Upper lobe of right lung (tissue), 1 donor: ENCODE data around the gene ZNF280B. TPM values are rescaled to one million over a fixed set of nuclear protein-coding genes. Genes with fewer than 3 reads are reported as not detected.
"Not testable (repeated sequence)": the region's sequence is repeated elsewhere in the genome, so short reads cannot be mapped to it uniquely, and the experiment has no call there.

Experiments
- ATAC-seq: fragments of 200-7000 bp; cut with Tn5 transposase; one replicate; pipeline ENCODE4 v1.9.1; 2020; ENCODE audit warnings: mild to moderate bottlenecking, moderate library complexity
- DNase-seq: peaks from one replicate; pipeline ENCODE4 v3.0.0-alpha.2; 2020
- H3K27ac ChIP-seq: fragments of 200-600 bp; one replicate; pipeline ENCODE4 v1.8.0; 2022
- H3K27me3 ChIP-seq: fragments of 200-600 bp; one replicate; pipeline ENCODE4 v1.8.0; 2022; ENCODE audit warnings: mild to moderate bottlenecking
- H3K36me3 ChIP-seq: fragments of 200-600 bp; one replicate; pipeline ENCODE4 v1.8.0; 2022
- H3K4me1 ChIP-seq: fragments of 200-600 bp; one replicate; pipeline ENCODE4 v1.8.0; 2022
- H3K4me3 ChIP-seq: fragments of 200-600 bp; one replicate; pipeline ENCODE4 v1.8.0; 2022; ENCODE audit warnings: mild to moderate bottlenecking
- H3K9me3 ChIP-seq: fragments of 200-600 bp; one replicate; pipeline ENCODE4 v1.8.0; 2022
- CTCF ChIP-seq: fragments of 200-600 bp; IDR thresholded peaks from one replicate; pipeline ENCODE4 v1.8.0; 2022; ENCODE audit warnings: antibody characterized with exemption
- intact Hi-C: fragments of 100-400 bp; cut with DNase I; formaldehyde crosslinking; loops from one replicate; pipeline ENCODE4 v1.11.0; 2022
- total RNA-seq: library from RNA; stranded (reverse); fragmentation: NEBNext Ultra II Directional; extraction: Animal tissue kit (Norgen Biotek cat#: 25700); gene quantifications from one replicate; pipeline ENCODE4 v1.2.1, GENCODE V29; 2021
- donor health status: DM: no; HTN: yes; CAD: no; lungs with severe emphysema.

ZNF280B gene
- total RNA-seq, 1 donor from 2014 or later = 0.49 TPM

GRCh38 chr22:22479999-22480532 lies 28.5 kb downstream of the ZNF280B start:
- intact Hi-C loops = no loop called here
- DNase-seq (no peak), ATAC-seq (no peak)
- Histone ChIP-seq H3K4me1 (no peaks in the 10 kb centered on the region), H3K9me3 (no peaks in the 10 kb centered on the region), H3K36me3 (no peaks in the 10 kb centered on the region), H3K4me3 (no peak overlapping the region), H3K27me3 (peaks cover 4% of the 10 kb centered on the region), H3K27ac (no peak overlapping the region)
- TF ChIP-seq CTCF = no peak

- Histone ChIP-seq H3K4me1 (no peaks in the 10 kb centered on the region), H3K36me3 (no peaks in the 10 kb centered on the region), H3K27ac (no peak overlapping the region), H3K4me3 (no peak overlapping the region), H3K9me3 (no peaks in the 10 kb centered on the region), H3K27me3 (peaks cover 4% of the 10 kb centered on the region)
- ATAC-seq (no peak), DNase-seq (no peak)
- intact Hi-C loops = no loop called here
- no peak for TF ChIP-seq CTCF
Observed at GRCh38 chr22:22479116-22479515, 29.4 kb downstream of the ZNF280B start.

GRCh38 chr22:22478470-22478869 lies 30.1 kb downstream of the ZNF280B start:
- intact Hi-C loops = no loop called here
- no peaks in the 10 kb centered on the region for H3K36me3 ChIP-seq
- no peak overlapping the region for H3K27ac ChIP-seq
- H3K4me1 ChIP-seq = no peaks in the 10 kb centered on the region
- no peaks in the 10 kb centered on the region for H3K9me3 ChIP-seq
- peaks cover 4% of the 10 kb centered on the region for H3K27me3 ChIP-seq
- no peak overlapping the region for H3K4me3 ChIP-seq
- TF ChIP-seq CTCF = no peak
- ATAC-seq (no peak), DNase-seq (no peak)

- ATAC-seq = no peak
- Histone ChIP-seq H3K4me3 (no peak overlapping the region), H3K27ac (no peak overlapping the region), H3K4me1 (no peaks in the 10 kb centered on the region), H3K9me3 (no peaks in the 10 kb centered on the region), H3K27me3 (no peaks in the 10 kb centered on the region), H3K36me3 (no peaks in the 10 kb centered on the region)
- no peak for DNase-seq
- intact Hi-C loops = no loop called here
- no peak for TF ChIP-seq CTCF
Observed at GRCh38 chr22:22474733-22475132, 33.8 kb downstream of the ZNF280B start.

- H3K27me3 ChIP-seq, ATAC-seq, DNase-seq, H3K36me3 ChIP-seq, H3K4me3 ChIP-seq, H3K4me1 ChIP-seq, intact Hi-C loops, H3K9me3 ChIP-seq, H3K27ac ChIP-seq: not testable (repeated sequence)
Observed at GRCh38 chr22:22471104-22471503, 37.4 kb downstream of the ZNF280B start.

- ATAC-seq = no peak
Observed at GRCh38 chr22:22469527-22469926, 39.0 kb downstream of the ZNF280B start.

GRCh38 chr22:22468794-22469469 lies 39.6 kb downstream of the ZNF280B start:
- H3K4me1 ChIP-seq, H3K36me3 ChIP-seq, H3K9me3 ChIP-seq, H3K4me3 ChIP-seq, H3K27ac ChIP-seq, ATAC-seq, DNase-seq, H3K27me3 ChIP-seq, intact Hi-C loops: not testable (repeated sequence)

More at GRCh38 chr22:22469527-22469926, 39.0 kb downstream of the ZNF280B start:
- H3K4me1 ChIP-seq = no peaks in the 10 kb centered on the region
- H3K36me3 ChIP-seq = no peaks in the 10 kb centered on the region
- no peak for DNase-seq
- no peak overlapping the region for H3K27ac ChIP-seq
- intact Hi-C loops = no loop called here
- H3K9me3 ChIP-seq = peaks cover 8% of the 10 kb centered on the region
- no peak overlapping the region for H3K4me3 ChIP-seq
- TF ChIP-seq CTCF = no peak
- H3K27me3 ChIP-seq = no peaks in the 10 kb centered on the region
